ENCODE measurements around the gene LYPD5.

The LYPD5 gene

GRCh38 chr19:43786665-43787064 lies 15.6 kb downstream of the LYPD5 start:
- H3K9me3 Mint-ChIP-seq (ENCODE audit: low read depth) = no peaks in the 10 kb centered on the region
- no peaks in the 10 kb centered on the region for H3K36me3 Mint-ChIP-seq
- no peak overlapping the region for H3K4me3 Mint-ChIP-seq
- peaks cover 5% of the 10 kb centered on the region for H3K27me3 Mint-ChIP-seq
- peaks cover 31% of the 10 kb centered on the region for H3K4me1 Mint-ChIP-seq (ENCODE audit: low read depth)
- no peak overlapping the region for H3K27ac Mint-ChIP-seq

- Mint-ChIP-seq H3K36me3 (no peaks in the 10 kb centered on the region), H3K4me3 (peak overlapping the region; percentile 73), H3K27ac (peak overlapping the region; percentile 95), H3K4me1 (ENCODE audit: low read depth) (peaks cover 39% of the 10 kb centered on the region), H3K27me3 (peaks cover 2% of the 10 kb centered on the region), H3K9me3 (ENCODE audit: low read depth) (no peaks in the 10 kb centered on the region)
Measured at GRCh38 chr19:43784981-43785808, 17.1 kb downstream of the LYPD5 start.

- H3K4me1 Mint-ChIP-seq (ENCODE audit: low read depth) = peaks cover 46% of the 10 kb centered on the region
- H3K9me3 Mint-ChIP-seq (ENCODE audit: low read depth) = no peaks in the 10 kb centered on the region
- H3K27me3 Mint-ChIP-seq = peaks cover 2% of the 10 kb centered on the region
- H3K27ac Mint-ChIP-seq = peak overlapping the region; percentile 95
- no peaks in the 10 kb centered on the region for H3K36me3 Mint-ChIP-seq
- peak overlapping the region; percentile 73 for H3K4me3 Mint-ChIP-seq
Measured at GRCh38 chr19:43784241-43784980, 17.8 kb downstream of the LYPD5 start.

GRCh38 chr19:43783636-43784035 lies 18.6 kb downstream of the LYPD5 start:
- Mint-ChIP-seq H3K36me3 (no peaks in the 10 kb centered on the region), H3K9me3 (ENCODE audit: low read depth) (no peaks in the 10 kb centered on the region), H3K4me3 (peak overlapping the region; percentile 73), H3K27me3 (no peaks in the 10 kb centered on the region), H3K4me1 (ENCODE audit: low read depth) (peaks cover 52% of the 10 kb centered on the region), H3K27ac (peak overlapping the region; percentile 95)

- peaks cover 61% of the 10 kb centered on the region for H3K4me1 Mint-ChIP-seq (ENCODE audit: low read depth)
- peak overlapping the region; percentile 88 for H3K4me3 Mint-ChIP-seq
- H3K36me3 Mint-ChIP-seq = no peaks in the 10 kb centered on the region
- no peaks in the 10 kb centered on the region for H3K9me3 Mint-ChIP-seq (ENCODE audit: low read depth)
- H3K27ac Mint-ChIP-seq = peak overlapping the region; percentile 95
- no peaks in the 10 kb centered on the region for H3K27me3 Mint-ChIP-seq
Measured at GRCh38 chr19:43782689-43783231, 19.5 kb downstream of the LYPD5 start.

- H3K27me3 Mint-ChIP-seq = no peaks in the 10 kb centered on the region
- no peaks in the 10 kb centered on the region for H3K36me3 Mint-ChIP-seq
- peaks cover 65% of the 10 kb centered on the region for H3K4me1 Mint-ChIP-seq (ENCODE audit: low read depth)
- H3K27ac Mint-ChIP-seq = peak overlapping the region; percentile 95
- H3K9me3 Mint-ChIP-seq (ENCODE audit: low read depth) = no peaks in the 10 kb centered on the region
- peak overlapping the region; percentile 88 for H3K4me3 Mint-ChIP-seq
Measured at GRCh38 chr19:43782311-43782660, 20.0 kb downstream of the LYPD5 start.

- H3K27ac Mint-ChIP-seq = peak overlapping the region; percentile 95
- H3K4me1 Mint-ChIP-seq (ENCODE audit: low read depth) = peaks cover 71% of the 10 kb centered on the region
- H3K27me3 Mint-ChIP-seq = no peaks in the 10 kb centered on the region
- no peaks in the 10 kb centered on the region for H3K36me3 Mint-ChIP-seq
- no peaks in the 10 kb centered on the region for H3K9me3 Mint-ChIP-seq (ENCODE audit: low read depth)
- H3K4me3 Mint-ChIP-seq = peak overlapping the region; percentile 88
Measured at GRCh38 chr19:43781630-43782310, 20.5 kb downstream of the LYPD5 start.

GRCh38 chr19:43780706-43781525 lies 21.3 kb downstream of the LYPD5 start, which contains the start of gene KCNN4:
Gene KCNN4 (minus strand): TSS chr19:43780973. CDS start chr19:43780861, 112 bp downstream.
- peaks cover 78% of the 10 kb centered on the region for H3K4me1 Mint-ChIP-seq (ENCODE audit: low read depth)
- H3K27ac Mint-ChIP-seq = peak within 1 kb of the TSS; percentile 95
- no peaks in the 10 kb centered on the region for H3K27me3 Mint-ChIP-seq
- H3K4me3 Mint-ChIP-seq = peak within 1 kb of the TSS; percentile 88
- no peaks in the 10 kb centered on the region for H3K9me3 Mint-ChIP-seq (ENCODE audit: low read depth)
- H3K36me3 Mint-ChIP-seq = peaks cover 4% of the 10 kb centered on the region

- Mint-ChIP-seq H3K36me3 (peaks cover 6% of the 10 kb centered on the region), H3K4me1 (ENCODE audit: low read depth) (peaks cover 81% of the 10 kb centered on the region), H3K4me3 (peak overlapping the region; percentile 88), H3K27ac (peak overlapping the region; percentile 74), H3K27me3 (no peaks in the 10 kb centered on the region), H3K9me3 (ENCODE audit: low read depth) (no peaks in the 10 kb centered on the region)
Measured at GRCh38 chr19:43779820-43780219, 22.4 kb downstream of the LYPD5 start.

GRCh38 chr19:43779147-43779819 lies 23.0 kb downstream of the LYPD5 start:
- Mint-ChIP-seq H3K36me3 (peaks cover 6% of the 10 kb centered on the region), H3K27me3 (no peaks in the 10 kb centered on the region), H3K9me3 (ENCODE audit: low read depth) (no peaks in the 10 kb centered on the region), H3K4me3 (peak overlapping the region; percentile 88), H3K4me1 (ENCODE audit: low read depth) (peaks cover 76% of the 10 kb centered on the region), H3K27ac (peak overlapping the region; percentile 74)

GRCh38 chr19:43778651-43779050 lies 23.6 kb downstream of the LYPD5 start:
- no peaks in the 10 kb centered on the region for H3K9me3 Mint-ChIP-seq (ENCODE audit: low read depth)
- H3K36me3 Mint-ChIP-seq = peaks cover 6% of the 10 kb centered on the region
- no peaks in the 10 kb centered on the region for H3K27me3 Mint-ChIP-seq
- peak overlapping the region; percentile 74 for H3K27ac Mint-ChIP-seq
- H3K4me1 Mint-ChIP-seq (ENCODE audit: low read depth) = peaks cover 70% of the 10 kb centered on the region
- H3K4me3 Mint-ChIP-seq = peak overlapping the region; percentile 88

GRCh38 chr19:43777163-43777695 lies 25.0 kb downstream of the LYPD5 start:
- Mint-ChIP-seq H3K27ac (peak overlapping the region; percentile 74), H3K4me1 (ENCODE audit: low read depth) (peaks cover 60% of the 10 kb centered on the region), H3K36me3 (peaks cover 6% of the 10 kb centered on the region)

GRCh38 chr19:43776286-43776685 lies 26.0 kb downstream of the LYPD5 start:
- no peaks in the 10 kb centered on the region for H3K9me3 Mint-ChIP-seq (ENCODE audit: low read depth)
- no peaks in the 10 kb centered on the region for H3K27me3 Mint-ChIP-seq
- H3K27ac Mint-ChIP-seq = peak overlapping the region; percentile 66
- H3K36me3 Mint-ChIP-seq = peaks cover 6% of the 10 kb centered on the region
- H3K4me1 Mint-ChIP-seq (ENCODE audit: low read depth) = peaks cover 51% of the 10 kb centered on the region
- H3K4me3 Mint-ChIP-seq = peak overlapping the region; percentile 52

More at GRCh38 chr19:43777163-43777695, 25.0 kb downstream of the LYPD5 start:
- no peaks in the 10 kb centered on the region for H3K27me3 Mint-ChIP-seq
- peak overlapping the region; percentile 88 for H3K4me3 Mint-ChIP-seq
- no peaks in the 10 kb centered on the region for H3K9me3 Mint-ChIP-seq (ENCODE audit: low read depth)

All from activated naive CD8-positive, alpha-beta T cell (primary cell).